DMS153 treated with DMSO at 0.1 percent for 48 hours (cell line): ENCODE measurements around the gene PIP5K1B.
A peak's percentile ranks its signal among the peaks of the same experiment; 100 is the strongest.
"Not testable (repeated sequence)": the region's sequence is repeated elsewhere in the genome, so short reads cannot be mapped to it uniquely, and the experiment has no call there.

ENCODE experiments used
- DNase-seq: peaks from one replicate; lab custom pipeline; 2025; ENCODE audit not compliant: unreplicated experiment; lab: John Stamatoyannopoulos, UW

Gene PIP5K1B

GRCh38 chr9:68704814-68705530 is at the start of gene PIP5K1B:
Gene PIP5K1B (plus strand): TSS chr9:68705240. CDS start chr9:68822615, 117,375 bp downstream.
- peak; percentile 52 for DNase-seq

- no peak for DNase-seq
Observed at GRCh38 chr9:68664036-68664435, 41.0 kb upstream of the PIP5K1B start.

- DNase-seq, result no peak
Observed at GRCh38 chr9:68668127-68668526, 36.9 kb upstream of the PIP5K1B start.

- peak; percentile 23 for DNase-seq
Observed at GRCh38 chr9:68669218-68669617, 35.8 kb upstream of the PIP5K1B start.

GRCh38 chr9:68672215-68672614 is 32.8 kb upstream of the PIP5K1B start:
- no peak for DNase-seq

- DNase-seq, result no peak
Observed at GRCh38 chr9:68672625-68673024, 32.4 kb upstream of the PIP5K1B start.

- no peak for DNase-seq
Observed at GRCh38 chr9:68678430-68678829, 26.6 kb upstream of the PIP5K1B start.

- DNase-seq, result no peak
Observed at GRCh38 chr9:68683433-68683832, 21.6 kb upstream of the PIP5K1B start.

GRCh38 chr9:68685213-68685612 is 19.8 kb upstream of the PIP5K1B start:
- no peak for DNase-seq

GRCh38 chr9:68685770-68686169 is 19.3 kb upstream of the PIP5K1B start:
- DNase-seq, result no peak

- no peak for DNase-seq
Observed at GRCh38 chr9:68690088-68690487, 15.0 kb upstream of the PIP5K1B start.

GRCh38 chr9:68692519-68692918 is 12.5 kb upstream of the PIP5K1B start:
- no peak for DNase-seq

GRCh38 chr9:68694125-68694524 is 10.9 kb upstream of the PIP5K1B start:
- DNase-seq, result no peak

- DNase-seq, result no peak
Observed at GRCh38 chr9:68697851-68698250, 7.2 kb upstream of the PIP5K1B start.

GRCh38 chr9:68698943-68699509 is 6.0 kb upstream of the PIP5K1B start:
- DNase-seq, result no peak

- not testable (repeated sequence) for DNase-seq
Observed at GRCh38 chr9:68699625-68700024, 5.4 kb upstream of the PIP5K1B start.

GRCh38 chr9:68702493-68702892 is 2.5 kb upstream of the PIP5K1B start:
- DNase-seq, result no peak

- DNase-seq, result no peak
Observed at GRCh38 chr9:68703672-68704071, 1.4 kb upstream of the PIP5K1B start.

GRCh38 chr9:68704498-68704813 is 584 bp upstream of the PIP5K1B start:
- DNase-seq, result no peak

GRCh38 chr9:68705531-68706362 is 707 bp downstream of the PIP5K1B start:
- no peak for DNase-seq

- DNase-seq, result no peak
Observed at GRCh38 chr9:68706363-68707201, 1.5 kb downstream of the PIP5K1B start.
